K562 (cell line): ENCODE measurements around the gene PSMG3. TPM values are rescaled to one million over a fixed set of nuclear protein-coding genes. Genes with fewer than 3 reads are reported as not detected.

Experiments
- ATAC-seq: fragments of 200-7000 bp; cut with Tn5 transposase; 3 replicates; pipeline ENCODE4 v1.9.1; 2020; ENCODE audit warnings: moderate library complexity
- BruUV-seq: library from RNA; stranded (reverse); fragments of 400-500 nt; replicated peaks from 2 replicates; lab custom pipeline; 2021; lab: Mats Ljungman, UMichigan
- CTCF ChIA-PET: fragments of 300-600 bp; formaldehyde crosslinking; extraction: SDS; loops from one replicate; lab custom pipeline; 2021; ENCODE audit warnings: low intra/inter-chr PET ratio; lab: Yijun Ruan, JAX
- POLR2A ChIA-PET: fragments of 300-600, 350-650 bp; sonication (Branson Sonifier 250); formaldehyde crosslinking; extraction: SDS; loops from one replicate; lab custom pipeline; 2021; ENCODE audit warnings: antibody characterized with exemption, inconsistent platforms; lab: Yijun Ruan, JAX
- DNase-seq, 4 experiments: peaks; one replicate each; pipeline versions ENCODE4 v3.0.0 to v3.0.0-alpha.2; 2011 to 2018; ENCODE audit warnings: low spot score in 3 of 4, mixed read lengths in 3 of 4; ENCODE audit errors: extremely low read depth in 1 of 4
- FAIRE-seq: peaks from 2 replicates; lab custom pipeline; 2011; peaks lifted over from hg19 to GRCh38; lab: Jason Lieb, UNC
- H2AFZ ChIP-seq: 2 replicates; pipeline ENCODE4 v1.6.0; 2011; ENCODE audit warnings: low read depth, low read length, control low read depth, inconsistent platforms
- H3K27ac ChIP-seq: fragments of 200-600 bp; 3 replicates; pipeline ENCODE4 v1.8.0; 2011; ENCODE audit warnings: low read depth, mild to moderate bottlenecking, control low read depth, inconsistent platforms, low read length, moderate library complexity, mixed read lengths; ENCODE audit errors: extremely low read depth
- H3K27me3 ChIP-seq, 2 experiments: fragments of 300-600 bp in 1 of 2; 2 replicates in 1 of 2; 3 replicates in 1 of 2; pipeline versions ENCODE4 v1.6.0 to v1.8.0; 2011; ENCODE audit warnings: inconsistent platforms in 2 of 2, low read length in 2 of 2, mild to moderate bottlenecking in 1 of 2, mixed read lengths in 1 of 2, moderate library complexity in 1 of 2; ENCODE audit not compliant: control insufficient read depth in 2 of 2, insufficient read depth in 2 of 2
- H3K36me3 ChIP-seq: fragments of 300-600 bp; 3 replicates; pipeline ENCODE4 v1.8.0; 2011; ENCODE audit warnings: mild to moderate bottlenecking, low read length, inconsistent platforms; ENCODE audit not compliant: control insufficient read depth, insufficient read depth
- H3K4me1 ChIP-seq, 2 experiments: fragments of 200-600 bp in 1 of 2; replicated peaks in 1 of 2; 2 replicates in 1 of 2; 3 replicates in 1 of 2; pipeline versions ENCODE4 v1.5.1 to v1.8.0; 2011; ENCODE audit warnings: inconsistent platforms in 2 of 2, low read length in 2 of 2, mild to moderate bottlenecking in 1 of 2, mixed read lengths in 1 of 2, moderate library complexity in 1 of 2; ENCODE audit not compliant: control insufficient read depth in 2 of 2, insufficient read depth in 2 of 2
- H3K4me2 ChIP-seq: 2 replicates; pipeline ENCODE4 v1.6.1; 2011; ENCODE audit warnings: low read length, control low read depth, inconsistent platforms, mixed read lengths; ENCODE audit not compliant: insufficient read depth
- H3K4me3 ChIP-seq: fragments of 200-600 bp; sonication (generic), shearing (Covaris generic); 2 replicates; pipeline ENCODE4 v1.5.1; 2016; ENCODE audit warnings: control low read depth, inconsistent platforms
- H3K79me2 ChIP-seq: fragments of 200-600 bp; 3 replicates; pipeline ENCODE4 v1.8.0; 2011; ENCODE audit warnings: low read length, inconsistent platforms; ENCODE audit not compliant: control insufficient read depth, insufficient read depth
- H3K9ac ChIP-seq, 2 experiments: 2 replicates each; pipeline versions ENCODE4 v1.6.0 to v1.6.1; 2011; ENCODE audit warnings: low read depth in 2 of 2, low read length in 2 of 2, control low read depth in 1 of 2, inconsistent platforms in 1 of 2, mild to moderate bottlenecking in 1 of 2, mixed read lengths in 1 of 2; ENCODE audit not compliant: insufficient read depth in 1 of 2
- H3K9me1 ChIP-seq: one replicate; pipeline ENCODE4 v1.6.0; 2011; ENCODE audit warnings: inconsistent platforms, mild to moderate bottlenecking, low read length, moderate library complexity; ENCODE audit not compliant: control insufficient read depth, insufficient read depth
- H3K9me3 ChIP-seq: replicated peaks from 2 replicates; pipeline ENCODE4 v1.5.1; 2011; ENCODE audit warnings: low read depth, low read length, inconsistent platforms; ENCODE audit not compliant: control insufficient read depth, insufficient read depth
- H4K20me1 ChIP-seq: replicated peaks from 2 replicates; pipeline ENCODE4 v1.6.1; 2011; ENCODE audit warnings: low read length, inconsistent platforms, mixed read lengths; ENCODE audit not compliant: control insufficient read depth, insufficient read depth
- BRF2 ChIP-seq: IDR thresholded peaks from 3 replicates; pipeline ENCODE4 v1.6.1; 2011; ENCODE audit warnings: borderline replicate concordance, mild to moderate bottlenecking; ENCODE audit not compliant: insufficient read length, insufficient read depth
- CBX2 ChIP-seq: fragments of 200-600 bp; sonication (generic); IDR thresholded peaks from one replicate; pipeline ENCODE4 v1.6.1; 2012; ENCODE audit warnings: mild to moderate bottlenecking, low read length, inconsistent platforms; ENCODE audit not compliant: insufficient read depth, poor library complexity, severe bottlenecking
- CEBPG ChIP-seq, 3 experiments: fragments of 200-800 bp in 1 of 3; sonication (Bioruptor generic) in 1 of 3; sonication (generic) in 1 of 3; formaldehyde crosslinking in 1 of 3; IDR thresholded peaks in 2 of 3; conservative IDR thresholded peaks in 1 of 3; 2 replicates each; pipeline versions ENCODE4 v1.6.1 to v1.8.0; 2016 to 2022; ENCODE audit warnings: missing compliant biosample characterization in 2 of 3, missing genetic modification characterization in 2 of 3, mild to moderate bottlenecking in 1 of 3, missing genetic modification reagents in 1 of 3
- ESRRA ChIP-seq: fragments of 450-650 bp; IDR thresholded peaks from 2 replicates; pipeline ENCODE4 v1.6.1; 2014; ENCODE audit warnings: low read depth, mild to moderate bottlenecking, moderate library complexity, borderline replicate concordance
- FOXJ2 ChIP-seq: fragments of 200-800 bp; sonication (Bioruptor generic); IDR thresholded peaks from 2 replicates; pipeline ENCODE4 v1.6.1; 2016; ENCODE audit warnings: missing genetic modification characterization, missing compliant biosample characterization
- FOXJ3 ChIP-seq: sonication (generic); formaldehyde crosslinking; IDR thresholded peaks from 2 replicates; pipeline ENCODE4 v1.4.0; 2020; ENCODE audit warnings: mild to moderate bottlenecking, missing genetic modification reagents
- MAFG ChIP-seq: fragments of 450-650 bp; conservative IDR thresholded peaks from 2 replicates; pipeline ENCODE4 v1.6.1; 2016; ENCODE audit warnings: missing genetic modification characterization, missing compliant biosample characterization
- NFATC3 ChIP-seq: fragments of 450-650 bp; IDR thresholded peaks from 2 replicates; pipeline ENCODE4 v1.6.1; 2017; ENCODE audit warnings: mild to moderate bottlenecking
- NR2C1 ChIP-seq, 2 experiments: fragments of 450-650 bp; IDR thresholded peaks; 2 replicates each; pipeline ENCODE4 v1.6.1; 2017; ENCODE audit warnings: mild to moderate bottlenecking in 2 of 2, antibody characterized with exemption in 1 of 2, inconsistent platforms in 1 of 2, missing compliant biosample characterization in 1 of 2, missing genetic modification characterization in 1 of 2
- PHB ChIP-seq: fragments of 250-450 bp; sonication (Bioruptor Pico); IDR thresholded peaks from 2 replicates; pipeline ENCODE4 v1.5.0; 2021
- ZBTB26 ChIP-seq: fragments of 450-650 bp; formaldehyde crosslinking; IDR thresholded peaks from 2 replicates; pipeline ENCODE4 v1.4.0; 2022; ENCODE audit warnings: missing genetic modification characterization
- ZNF668 ChIP-seq: fragments of 250-450 bp; sonication (Bioruptor Pico); IDR thresholded peaks from 2 replicates; pipeline ENCODE4 v1.8.0; 2022; ENCODE audit warnings: mild to moderate bottlenecking, inconsistent platforms
- WGBS: fragments of 100-300 bp; shearing (Covaris generic); methylation state at CpG from one replicate; pipeline ENCODE4 v1.1.6; 2016; ENCODE audit warnings: low coverage, mixed read lengths; ENCODE audit not compliant: insufficient coverage; ENCODE audit errors: missing lambda C conversion rate; 5-methylcytosine and 5-hydroxymethylcytosine counted together
- in situ Hi-C: fragments of 300-500 bp; cut with MboI; formaldehyde crosslinking; loops from 4 replicates; pipeline ENCODE4 v1.15.0; 2018; ENCODE audit warnings: inconsistent platforms, mixed read lengths
- intact Hi-C: fragments of 100-400 bp; cut with micrococcal nuclease; formaldehyde crosslinking; loops from 2 replicates; pipeline ENCODE4 v1.14.2; 2022
- polyA plus RNA-seq, 8 experiments: library from polyadenylated mRNA; depleted of rRNA in 4 of 8; stranded (reverse) in 5 of 8; unstranded in 3 of 8; fragments of >200 nt; fragmentation: Nextera tagmentation in 2 of 8; fragmentation: Illumina TruSeq in 1 of 8; extraction: Ambion mirVana in 2 of 8; extraction: Trizol in 1 of 8; gene quantifications; 2 replicates each; pipeline versions ENCODE4 v1.2.1 to v1.2.3, GENCODE V29; 2011 to 2014; ENCODE audit warnings: inconsistent platforms in 1 of 8, missing spikeins in 1 of 8
- total RNA-seq, 7 experiments: library from RNA; depleted of rRNA in 6 of 7; stranded (reverse); fragments of >200 nt in 6 of 7; fragmentation: Illumina TruSeq in 2 of 7; extraction: Trizol in 2 of 7; gene quantifications; 2 replicates each; pipeline versions ENCODE4 v1.2.1 to v1.2.3, GENCODE V29; 2011 to 2021; ENCODE audit warnings: low replicate concordance in 1 of 7

PSMG3 gene
- total and polyA plus RNA-seq, 9 of the 15 experiments (the other 6 are each of a cell fraction or from before 2014, with no cell fraction given) = 34.8 to 122 (median 80.1) TPM

GRCh38 chr7:1610678-1611302, 41.0 kb upstream of the PSMG3 start:
- BruUV-seq = no TSS peak
- DNase-seq (no peak), FAIRE-seq (no peak), ATAC-seq (no peak)
- Histone ChIP-seq H3K79me2 (no peaks in the 10 kb centered on the region), H3K9me3 (no peaks in the 10 kb centered on the region), H3K4me3 (no peak overlapping the region), H3K4me2 (no peak overlapping the region), H2AFZ (no peak overlapping the region), H4K20me1 (peaks cover 8% of the 10 kb centered on the region; the same call in 1 of the 2 replicates), H3K27ac (no peak overlapping the region), H3K4me1 (peaks cover 0 to 25% of the 10 kb centered on the region in 2 experiments; a peak in 2 of 5 replicates), H3K27me3 (peaks cover 28 to 61% of the 10 kb centered on the region in 2 experiments), H3K9me1 (no peaks in the 10 kb centered on the region), H3K36me3 (no peaks in the 10 kb centered on the region), H3K9ac (no peak overlapping the region)
- POLR2A ChIA-PET = no interaction called here
- in situ Hi-C loops = no loop called here
- CTCF ChIA-PET = no interaction called here
- 26% methylated on average over 25 of the region's 26 CpGs for whole genome bisulfite sequencing
- intact Hi-C loops = no loop called here
- TF ChIP-seq CBX2 (no peak), ESRRA (no peak), ZBTB26 (CRISPR knock-in tag) (no peak), ZNF668 (no peak), BRF2 (no peak), MAFG (tag) (no peak), NFATC3 (no peak), PHB (CRISPR knock-in tag) (no peak), FOXJ3 (no peak), CEBPG (CRISPR knock-in tag; IDR thresholded peaks at IDR 0.05) (no peak), CEBPG (tag; conservative IDR thresholded peaks at IDR 0.05 in 1 of 2, IDR thresholded peaks at IDR 0.05 in 1 of 2) (no peak), NR2C1 (IDR thresholded peaks at IDR 0.05) (no peak), NR2C1 (tag; IDR thresholded peaks at IDR 0.05) (no peak), FOXJ2 (tag) (no peak)
